Measurements from ENCODE around the gene SNAP91. TPM values are rescaled to one million over a fixed set of nuclear protein-coding genes. Genes with fewer than 3 reads are reported as not detected.

Gene SNAP91
- total RNA-seq, 1 donor from 2014 or later = 3.4 TPM

- Mint-ChIP-seq H3K4me3 (no peak overlapping the region), H3K4me1 (ENCODE audit: unreplicated experiment) (no peaks in the 10 kb centered on the region), H3K27ac (no peak overlapping the region), H3K9me3 (no peaks in the 10 kb centered on the region), H3K36me3 (no peaks in the 10 kb centered on the region), H3K27me3 (no peaks in the 10 kb centered on the region)
- TF ChIP-seq, protein P1, sequence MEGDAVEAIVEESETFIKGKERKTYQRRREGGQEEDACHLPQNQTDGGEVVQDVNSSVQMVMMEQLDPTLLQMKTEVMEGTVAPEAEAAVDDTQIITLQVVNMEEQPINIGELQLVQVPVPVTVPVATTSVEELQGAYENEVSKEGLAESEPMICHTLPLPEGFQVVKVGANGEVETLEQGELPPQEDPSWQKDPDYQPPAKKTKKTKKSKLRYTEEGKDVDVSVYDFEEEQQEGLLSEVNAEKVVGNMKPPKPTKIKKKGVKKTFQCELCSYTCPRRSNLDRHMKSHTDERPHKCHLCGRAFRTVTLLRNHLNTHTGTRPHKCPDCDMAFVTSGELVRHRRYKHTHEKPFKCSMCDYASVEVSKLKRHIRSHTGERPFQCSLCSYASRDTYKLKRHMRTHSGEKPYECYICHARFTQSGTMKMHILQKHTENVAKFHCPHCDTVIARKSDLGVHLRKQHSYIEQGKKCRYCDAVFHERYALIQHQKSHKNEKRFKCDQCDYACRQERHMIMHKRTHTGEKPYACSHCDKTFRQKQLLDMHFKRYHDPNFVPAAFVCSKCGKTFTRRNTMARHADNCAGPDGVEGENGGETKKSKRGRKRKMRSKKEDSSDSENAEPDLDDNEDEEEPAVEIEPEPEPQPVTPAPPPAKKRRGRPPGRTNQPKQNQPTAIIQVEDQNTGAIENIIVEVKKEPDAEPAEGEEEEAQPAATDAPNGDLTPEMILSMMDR (conservative IDR thresholded peaks at IDR 0.05) = no peak
- DNase-seq (ENCODE audit: extremely low spot score, unreplicated experiment) = no peak
These were observed 32.2 kb upstream of the SNAP91 start for GRCh38 chr6:83741089-83741488.

- Mint-ChIP-seq H3K4me1 (ENCODE audit: unreplicated experiment) (no peaks in the 10 kb centered on the region), H3K4me3 (no peak overlapping the region), H3K27me3 (no peaks in the 10 kb centered on the region), H3K9me3 (no peaks in the 10 kb centered on the region), H3K27ac (no peak overlapping the region), H3K36me3 (no peaks in the 10 kb centered on the region)
- no peak for DNase-seq (ENCODE audit: extremely low spot score, unreplicated experiment)
- TF ChIP-seq, protein P1 (conservative IDR thresholded peaks at IDR 0.05) = no peak
These were observed 26.6 kb upstream of the SNAP91 start for GRCh38 chr6:83735461-83735860.

DNA sequence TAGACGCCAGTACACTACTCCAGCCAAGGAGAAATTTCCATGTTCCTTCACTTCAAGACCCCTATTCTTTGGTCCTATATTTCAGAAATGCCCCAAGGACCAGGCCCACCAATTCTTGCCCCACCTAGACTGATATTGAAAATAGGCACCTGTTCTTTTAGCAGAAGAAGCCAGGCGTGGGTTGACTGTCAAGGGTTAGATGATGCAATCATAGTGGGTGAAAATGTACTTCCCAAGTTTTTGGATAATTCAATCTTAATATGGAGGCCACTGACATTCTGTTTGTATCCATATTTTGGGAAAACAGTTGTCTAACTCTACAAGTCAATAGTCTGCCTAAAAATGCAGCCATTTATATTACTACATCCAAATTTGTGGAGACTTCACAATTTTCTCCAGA is 21.0 kb upstream of the SNAP91 start:
- no peaks in the 10 kb centered on the region for H3K4me1 Mint-ChIP-seq (ENCODE audit: unreplicated experiment)
- TF ChIP-seq, protein P1 (conservative IDR thresholded peaks at IDR 0.05) = no peak
- H3K27ac Mint-ChIP-seq = no peak overlapping the region
- H3K4me3 Mint-ChIP-seq = no peak overlapping the region
- no peaks in the 10 kb centered on the region for H3K36me3 Mint-ChIP-seq
- peaks cover 4% of the 10 kb centered on the region for H3K27me3 Mint-ChIP-seq
- DNase-seq (ENCODE audit: extremely low spot score, unreplicated experiment) = no peak
- no peaks in the 10 kb centered on the region for H3K9me3 Mint-ChIP-seq

DNA sequence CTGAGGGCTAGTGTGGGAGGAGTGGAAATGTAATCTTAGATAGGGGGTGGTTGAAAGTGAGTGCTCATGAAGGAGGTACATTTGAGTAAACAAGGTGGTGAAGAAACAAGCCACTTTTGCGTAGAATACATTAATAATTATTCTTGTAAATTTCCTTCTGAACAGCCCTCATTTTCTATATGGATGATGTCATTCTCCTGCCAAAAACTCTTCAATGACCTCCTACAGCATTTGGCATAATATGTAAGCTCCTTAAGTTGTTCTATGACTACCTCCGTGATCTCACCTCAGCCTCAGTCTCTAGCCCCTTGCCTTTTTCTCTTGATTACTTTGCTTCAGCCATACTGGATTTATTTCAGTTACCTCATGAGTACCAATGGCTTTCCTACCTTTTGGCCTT is 14.0 kb upstream of the SNAP91 start:
- Mint-ChIP-seq H3K4me3 (no peak overlapping the region), H3K4me1 (ENCODE audit: unreplicated experiment) (no peaks in the 10 kb centered on the region), H3K36me3 (no peaks in the 10 kb centered on the region), H3K27ac (no peak overlapping the region), H3K9me3 (no peaks in the 10 kb centered on the region), H3K27me3 (peaks cover 14% of the 10 kb centered on the region)
- TF ChIP-seq, protein P1 (conservative IDR thresholded peaks at IDR 0.05) = no peak
- DNase-seq (ENCODE audit: extremely low spot score, unreplicated experiment) = no peak

GRCh38 chr6:83717809-83718208 is 8.9 kb upstream of the SNAP91 start:
- TF ChIP-seq, protein P1 (conservative IDR thresholded peaks at IDR 0.05) = no peak
- Mint-ChIP-seq H3K4me1 (ENCODE audit: unreplicated experiment) (no peaks in the 10 kb centered on the region), H3K4me3 (no peak overlapping the region), H3K9me3 (no peaks in the 10 kb centered on the region), H3K36me3 (no peaks in the 10 kb centered on the region), H3K27ac (no peak overlapping the region), H3K27me3 (peaks cover 13% of the 10 kb centered on the region)
- DNase-seq (ENCODE audit: extremely low spot score, unreplicated experiment) = no peak

DNA sequence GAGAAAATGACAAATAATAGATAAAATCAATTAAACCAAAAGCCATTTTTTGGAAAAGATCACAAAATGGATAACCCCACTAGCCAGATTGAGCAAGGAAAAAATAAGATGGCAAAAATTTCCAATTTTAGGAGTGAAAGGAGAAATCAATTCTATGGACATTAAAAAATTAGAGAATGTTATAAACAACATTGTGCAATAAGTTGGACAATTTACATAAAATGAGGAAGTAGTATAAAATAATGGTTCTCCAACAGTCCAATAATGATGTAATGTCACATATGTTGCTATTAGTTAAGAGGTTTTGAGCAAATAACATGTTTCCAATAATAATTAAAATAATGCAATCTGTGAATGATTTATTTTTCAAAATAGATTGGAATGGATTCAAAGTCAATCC is 3.1 kb upstream of the SNAP91 start:
- H3K4me1 Mint-ChIP-seq (ENCODE audit: unreplicated experiment) = no peaks in the 10 kb centered on the region
- H3K27ac Mint-ChIP-seq = no peak overlapping the region
- peaks cover 54% of the 10 kb centered on the region for H3K27me3 Mint-ChIP-seq
- no peaks in the 10 kb centered on the region for H3K36me3 Mint-ChIP-seq
- H3K4me3 Mint-ChIP-seq = no peak overlapping the region
- no peaks in the 10 kb centered on the region for H3K9me3 Mint-ChIP-seq
- DNase-seq (ENCODE audit: extremely low spot score, unreplicated experiment) = no peak
- TF ChIP-seq, protein P1 (conservative IDR thresholded peaks at IDR 0.05) = no peak

Measured in type B pancreatic cell (in vitro differentiated cells).